GDM1 (cell line): Measurements from ENCODE around the gene MPV17L2.
A peak's percentile ranks its signal among the peaks of the same experiment; 100 is the strongest.
"Not testable (repeated sequence)": the region's sequence is repeated elsewhere in the genome, so short reads cannot be mapped to it uniquely, and the experiment has no call there.

ENCODE experiments used
- DNase-seq: peaks from one replicate; lab custom pipeline; 2025; lab: John Stamatoyannopoulos, UW

MPV17L2 gene

DNA sequence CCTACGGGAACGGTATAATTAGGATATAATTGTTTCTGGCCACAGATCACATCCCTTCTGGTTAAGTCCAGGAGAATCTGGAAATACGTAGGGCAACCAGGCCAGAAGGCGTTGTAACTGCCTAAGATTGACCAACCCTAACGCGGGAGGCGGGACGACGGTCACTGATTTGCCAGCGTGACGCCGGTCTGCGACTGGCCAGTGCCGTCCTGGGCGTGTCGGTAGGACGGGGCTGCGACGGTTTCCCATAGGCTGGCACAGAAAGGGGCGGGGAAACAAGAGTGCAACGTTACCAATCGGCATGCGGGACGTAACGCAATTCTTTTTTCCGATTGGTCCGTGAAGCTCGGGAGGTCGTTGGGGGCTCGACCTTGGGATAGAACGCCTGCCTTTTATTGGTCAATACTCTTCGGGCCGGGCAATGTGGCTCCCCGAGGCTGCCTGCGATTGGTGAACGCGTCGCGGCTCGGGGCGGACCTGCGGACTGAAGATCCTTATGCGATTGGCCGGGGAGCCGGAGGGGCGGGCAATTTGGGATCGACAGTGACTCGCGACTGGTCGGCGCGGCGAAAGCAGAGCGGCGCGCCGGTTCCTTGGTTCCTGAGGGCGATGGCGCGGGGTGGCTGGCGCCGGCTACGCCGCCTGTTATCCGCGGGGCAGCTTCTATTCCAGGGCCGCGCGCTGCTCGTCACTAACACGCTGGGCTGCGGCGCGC is at the start of gene MPV17L2:
TSS of gene MPV17L2 (plus strand) at position 546 of the 715 bp plus-strand sequence. CDS start at position 610, 64 bp downstream.
- DNase-seq = peak; percentile 100

DNA sequence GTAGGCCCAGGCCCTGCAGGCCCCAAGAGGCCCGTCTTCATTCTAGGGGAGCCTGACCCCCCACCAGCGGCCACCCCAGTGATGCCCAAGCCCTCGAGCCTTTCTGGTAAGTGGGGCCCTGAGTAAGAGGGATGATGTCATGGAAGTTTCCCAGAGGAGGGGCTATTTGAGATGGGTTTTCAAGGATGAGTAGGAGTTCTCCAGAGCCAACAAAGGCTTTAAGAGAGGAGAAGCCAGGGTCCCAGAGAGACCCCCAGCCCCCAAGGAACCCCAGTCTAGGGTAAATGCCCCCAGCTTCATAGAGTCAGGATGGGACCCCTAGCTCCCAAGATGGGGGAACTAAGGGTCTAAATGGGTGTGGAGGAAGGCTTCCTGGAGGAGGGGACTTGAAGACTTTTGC is 49.1 kb upstream of the MPV17L2 start:
- no peak for DNase-seq

DNA sequence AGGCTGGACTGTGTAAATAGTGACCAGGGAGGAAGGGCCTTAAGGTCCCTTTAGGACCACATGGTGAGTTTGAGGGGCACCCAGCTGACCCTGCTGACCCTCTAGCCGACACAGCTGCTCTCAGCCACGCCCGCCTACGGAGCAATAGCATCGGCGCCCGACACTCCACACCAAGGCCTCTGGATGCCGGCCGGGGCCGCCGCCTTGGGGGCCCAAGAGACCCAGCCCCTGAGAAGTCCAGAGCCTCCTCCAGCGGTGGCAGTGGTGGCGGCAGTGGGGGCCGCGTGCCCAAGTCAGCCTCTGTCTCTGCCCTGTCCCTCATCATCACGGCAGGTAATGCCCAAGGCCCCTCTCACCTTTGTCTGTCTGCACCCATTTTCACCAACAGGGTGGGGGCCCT is 48.7 kb upstream of the MPV17L2 start:
- DNase-seq = no peak

DNA sequence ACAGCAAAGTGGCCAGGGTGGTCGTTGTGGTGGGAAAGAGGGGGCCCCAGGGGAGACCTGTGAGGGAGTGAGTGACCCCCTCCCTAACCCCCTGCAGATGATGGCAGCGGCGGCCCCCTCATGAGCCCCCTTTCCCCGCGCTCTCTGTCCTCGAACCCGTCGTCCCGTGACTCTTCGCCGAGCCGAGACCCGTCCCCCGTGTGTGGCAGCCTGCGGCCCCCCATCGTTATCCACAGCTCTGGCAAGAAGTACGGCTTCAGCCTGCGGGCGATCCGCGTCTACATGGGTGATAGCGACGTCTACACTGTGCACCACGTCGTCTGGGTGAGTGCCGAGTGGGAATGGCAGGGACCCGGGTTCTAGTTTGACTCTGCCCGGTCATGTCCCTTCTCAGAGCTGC is 48.1 kb upstream of the MPV17L2 start:
- DNase-seq = no peak

DNA sequence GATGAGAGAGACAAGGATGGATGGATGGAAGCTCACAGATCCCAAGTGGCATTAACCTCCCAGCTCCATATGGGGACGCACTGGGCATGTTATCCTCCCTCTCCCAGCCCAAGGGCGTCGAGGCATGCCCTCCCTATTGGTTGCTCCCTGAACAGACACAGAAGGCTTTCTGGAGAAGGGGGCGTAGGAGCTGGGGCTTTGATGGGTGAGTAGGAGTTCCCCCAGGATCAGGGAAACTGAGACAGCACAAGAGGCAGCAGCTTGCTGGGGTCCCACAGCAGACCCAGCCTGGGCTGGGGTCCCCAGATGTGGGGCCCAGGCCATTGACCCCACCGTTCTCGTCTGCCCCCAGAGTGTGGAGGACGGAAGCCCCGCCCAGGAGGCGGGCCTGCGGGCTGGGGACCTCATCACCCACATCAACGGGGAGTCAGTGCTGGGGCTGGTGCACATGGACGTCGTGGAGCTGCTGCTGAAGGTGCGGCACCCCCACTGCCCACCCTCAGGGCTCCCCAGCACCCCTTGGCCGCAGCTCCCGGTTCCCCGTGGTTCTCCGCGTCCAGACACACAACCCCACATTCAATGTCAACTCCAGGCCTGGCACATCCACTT is 47.5 kb upstream of the MPV17L2 start:
- DNase-seq = no peak

DNA sequence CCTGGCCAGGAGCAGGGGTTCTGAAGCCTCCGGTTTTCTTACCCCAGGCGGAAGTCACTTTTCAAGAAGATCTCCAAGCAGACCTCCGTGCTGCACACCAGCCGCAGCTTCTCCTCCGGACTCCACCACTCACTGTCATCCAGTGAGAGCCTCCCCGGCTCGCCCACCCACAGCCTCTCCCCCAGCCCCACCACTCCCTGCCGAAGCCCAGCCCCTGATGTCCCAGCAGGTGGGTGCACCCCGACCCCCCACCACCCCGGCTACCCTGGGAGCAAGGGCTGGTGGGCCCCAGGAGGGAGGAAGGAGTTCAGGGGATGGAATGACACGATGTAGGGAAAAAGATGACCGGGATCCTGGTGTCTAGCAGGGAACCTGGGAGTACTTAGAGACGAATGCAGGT is 45.6 kb upstream of the MPV17L2 start:
- DNase-seq = no peak

DNA sequence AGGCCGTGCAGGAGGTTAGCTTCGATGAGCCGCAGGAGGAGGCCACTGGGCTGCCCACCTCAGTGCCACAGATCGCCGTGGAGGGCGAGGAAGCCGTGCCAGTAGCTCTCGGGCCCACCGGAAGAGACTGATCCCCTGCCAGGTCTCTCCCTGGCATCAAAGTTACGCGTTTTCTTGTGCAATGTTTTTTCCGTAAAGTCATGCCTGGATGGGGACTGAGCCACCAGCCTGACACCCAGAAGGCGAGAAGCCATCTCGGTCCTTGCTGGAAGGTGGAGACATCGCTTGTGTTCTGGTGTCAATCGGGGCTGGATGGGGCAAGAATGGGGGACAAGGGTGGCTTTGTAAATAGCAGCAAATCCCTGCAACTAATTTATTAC is 43.4 kb upstream of the MPV17L2 start:
- DNase-seq = no peak

DNA sequence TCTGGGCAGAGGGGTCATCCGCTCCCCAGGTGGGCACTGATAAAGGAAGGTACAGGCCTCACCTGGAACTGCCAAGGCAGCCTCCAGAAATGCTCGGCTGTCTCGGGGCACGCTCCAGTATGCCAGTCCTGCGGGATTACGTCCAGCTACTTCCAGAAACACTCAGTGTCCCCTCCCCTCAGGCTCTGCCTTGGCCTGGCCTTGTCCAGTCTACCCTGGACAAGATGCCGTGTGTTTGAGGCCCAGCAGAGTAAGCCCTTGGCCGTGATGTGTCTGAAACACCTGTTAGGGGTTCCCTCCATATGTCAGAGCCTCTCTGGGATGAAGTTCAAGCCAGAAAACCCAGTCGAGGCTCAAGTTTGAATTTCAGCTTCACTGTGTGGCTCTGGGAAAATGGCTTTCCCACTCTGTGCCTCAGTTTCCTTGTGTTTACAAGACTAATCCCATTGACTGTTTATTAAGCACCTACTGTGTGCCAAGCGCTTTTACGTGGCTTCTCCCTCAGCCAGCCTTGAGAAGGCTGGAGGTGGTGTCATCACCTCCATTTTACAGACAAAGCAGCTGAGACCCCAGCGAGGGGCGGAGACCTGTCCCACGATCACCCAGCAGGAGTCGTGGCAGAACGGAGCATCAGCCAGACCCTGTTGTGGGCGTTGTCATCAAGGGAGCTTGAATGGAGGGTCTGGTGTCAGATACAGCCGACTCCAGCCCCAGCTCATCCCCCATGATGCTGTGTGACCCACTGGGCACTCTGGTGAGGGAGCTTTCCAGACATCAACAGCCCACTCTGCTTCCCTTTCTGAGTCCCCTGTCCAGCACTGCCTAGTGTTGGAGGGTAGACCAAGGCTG is 42.0 kb upstream of the MPV17L2 start:
- no peak for DNase-seq

DNA sequence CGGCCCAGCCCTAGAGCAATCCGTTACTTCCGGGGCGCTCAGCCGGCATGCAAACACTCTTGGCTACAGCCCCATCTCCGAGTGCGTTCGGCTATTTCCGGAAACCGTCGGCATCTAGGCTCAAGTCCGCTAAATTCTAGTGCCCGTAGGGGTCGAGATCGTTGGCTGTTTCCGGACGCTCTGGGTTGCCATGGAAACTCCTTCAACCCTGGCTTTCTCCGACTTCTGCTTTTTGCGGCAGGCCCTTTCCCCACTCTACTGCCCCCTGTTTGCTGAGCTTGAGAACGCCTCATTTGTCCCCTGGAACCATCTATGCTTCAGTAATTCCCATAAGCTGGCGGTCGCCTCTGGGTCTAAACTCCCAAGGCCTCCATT is 40.6 kb upstream of the MPV17L2 start:
- peak; percentile 96 for DNase-seq

DNA sequence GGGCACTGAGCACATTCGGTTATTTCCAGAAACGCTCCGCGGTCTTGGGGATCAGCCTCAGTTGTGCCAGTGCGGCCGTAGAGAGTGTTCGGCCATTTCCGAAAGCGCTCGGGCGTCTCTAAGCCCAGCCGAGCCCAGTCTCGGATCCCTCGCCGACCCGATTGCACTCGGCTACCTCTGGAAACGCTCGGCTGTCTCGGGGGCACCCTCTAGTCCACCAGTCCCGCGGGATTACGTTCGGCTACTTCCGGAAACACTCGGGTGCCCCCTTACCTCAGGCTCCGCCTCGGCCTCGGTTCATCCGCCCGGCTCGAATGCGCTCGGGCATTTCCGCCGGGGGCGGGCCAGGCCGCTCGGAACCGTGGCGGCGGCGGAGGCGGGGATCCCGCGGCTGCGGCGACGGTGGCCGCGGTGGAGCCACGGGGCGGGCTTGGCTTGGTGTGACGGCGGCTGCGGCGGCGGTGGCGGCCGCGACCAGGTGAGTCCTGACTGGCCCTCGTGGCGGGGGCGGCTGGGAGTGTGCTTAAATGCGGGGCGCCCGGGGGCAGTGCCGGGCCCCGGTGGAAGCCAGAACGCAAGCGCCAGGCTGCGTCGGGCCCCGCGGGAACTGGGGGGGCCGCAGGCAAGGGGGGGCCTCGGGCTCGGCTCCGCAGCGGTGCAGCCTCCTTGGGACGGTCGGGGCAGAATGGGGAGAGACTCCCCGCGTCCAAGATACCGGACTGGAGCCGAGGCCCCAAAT is 40.0 kb upstream of the MPV17L2 start, which contains the start of gene PIK3R2:
TSS of gene PIK3R2 (plus strand) at position 347 of the 739 bp plus-strand sequence. CDS start 2,717 bp downstream, outside the sequence.
- DNase-seq = peak; percentile 97

DNA sequence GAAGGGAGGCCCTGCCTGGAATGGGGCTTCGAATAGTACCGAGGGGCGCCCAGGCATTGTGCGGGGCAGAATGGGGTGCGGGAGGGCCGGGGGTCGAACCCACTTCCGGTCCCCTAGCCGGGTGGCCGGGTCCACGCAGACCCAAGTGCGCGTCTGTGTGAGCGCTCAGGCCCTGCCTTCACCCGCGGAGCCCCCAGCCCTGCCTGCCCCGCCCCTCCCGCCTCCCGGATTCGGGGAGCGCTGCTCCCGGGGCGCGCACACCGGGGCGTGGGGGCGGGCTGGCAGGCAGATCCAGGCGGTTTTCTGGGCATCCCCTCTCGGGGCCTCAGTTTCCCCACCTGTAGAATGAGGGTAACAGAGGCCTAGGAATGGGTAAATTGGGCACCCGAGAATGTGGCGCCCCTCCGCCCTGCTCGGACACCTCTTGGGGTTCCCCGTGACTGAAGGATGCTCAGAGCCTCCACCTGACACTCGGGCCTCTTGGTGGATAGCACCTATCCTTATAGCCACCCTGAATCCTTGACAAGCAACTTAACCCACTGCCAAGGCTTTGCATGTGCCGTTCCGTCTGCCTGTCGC is 39.4 kb upstream of the MPV17L2 start:
- no peak for DNase-seq

DNA sequence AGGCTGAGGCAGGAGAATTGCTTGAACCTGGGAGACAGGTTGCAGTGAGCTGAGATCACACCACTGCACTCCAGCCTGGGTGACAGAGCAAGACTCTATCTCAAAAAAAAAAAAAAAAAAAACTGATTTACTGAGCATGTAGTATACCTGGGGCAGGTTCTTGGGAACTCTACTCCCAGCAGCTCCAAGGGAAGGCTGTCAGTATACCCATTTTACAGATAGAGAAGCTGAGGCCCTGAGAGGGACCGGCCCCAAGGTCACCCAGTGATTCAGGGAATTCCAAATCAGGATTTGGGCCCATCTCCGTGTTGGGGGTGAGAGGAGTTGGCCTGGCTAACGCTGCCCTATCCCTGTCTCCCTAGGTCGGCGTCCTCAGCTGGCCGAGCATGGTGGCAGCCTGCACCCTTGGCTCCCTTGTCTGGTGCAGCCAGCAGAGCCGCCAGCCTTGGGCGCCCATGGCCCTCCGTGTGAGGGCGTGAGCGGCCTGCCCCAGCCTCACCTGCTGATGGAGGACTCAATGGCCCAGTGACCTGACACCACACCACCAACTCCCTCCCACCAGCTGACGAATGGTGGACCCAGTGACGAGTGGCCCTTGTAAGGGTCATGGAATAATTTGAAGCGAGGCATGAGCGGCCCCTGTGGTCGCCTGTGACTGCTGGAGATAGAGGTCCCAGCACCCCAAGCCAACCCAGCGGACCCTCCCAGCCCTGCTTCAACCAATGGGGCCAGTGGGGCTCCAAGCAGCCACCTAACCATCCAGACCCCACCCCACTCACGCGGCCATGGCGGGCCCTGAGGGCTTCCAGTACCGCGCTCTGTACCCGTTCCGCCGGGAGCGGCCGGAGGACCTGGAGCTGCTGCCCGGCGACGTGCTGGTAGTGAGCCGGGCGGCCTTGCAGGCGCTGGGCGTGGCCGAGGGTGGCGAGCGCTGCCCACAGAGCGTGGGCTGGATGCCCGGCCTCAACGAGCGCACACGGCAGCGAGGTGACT is 37.6 kb upstream of the MPV17L2 start:
- no peak for DNase-seq

DNA sequence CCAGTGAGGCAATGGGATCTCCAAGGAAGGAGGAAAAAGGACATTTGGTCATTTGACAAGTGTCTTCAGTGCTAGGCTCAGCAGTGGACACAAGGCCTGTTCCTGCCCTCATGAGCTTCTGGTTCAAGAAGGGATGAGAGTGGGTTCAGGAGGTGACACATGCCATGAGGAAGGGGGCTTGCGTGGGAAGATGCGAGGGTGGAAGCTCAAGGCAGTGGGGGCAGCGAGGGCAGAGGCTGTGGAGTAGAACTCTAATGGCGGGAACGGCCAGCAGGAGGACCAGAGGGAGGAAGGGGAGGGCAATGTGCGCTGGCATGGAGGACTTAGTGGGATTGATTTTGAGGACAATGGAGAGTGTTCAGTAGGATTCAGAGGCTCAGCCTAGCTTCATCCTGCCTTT is 36.8 kb upstream of the MPV17L2 start:
- no peak for DNase-seq

DNA sequence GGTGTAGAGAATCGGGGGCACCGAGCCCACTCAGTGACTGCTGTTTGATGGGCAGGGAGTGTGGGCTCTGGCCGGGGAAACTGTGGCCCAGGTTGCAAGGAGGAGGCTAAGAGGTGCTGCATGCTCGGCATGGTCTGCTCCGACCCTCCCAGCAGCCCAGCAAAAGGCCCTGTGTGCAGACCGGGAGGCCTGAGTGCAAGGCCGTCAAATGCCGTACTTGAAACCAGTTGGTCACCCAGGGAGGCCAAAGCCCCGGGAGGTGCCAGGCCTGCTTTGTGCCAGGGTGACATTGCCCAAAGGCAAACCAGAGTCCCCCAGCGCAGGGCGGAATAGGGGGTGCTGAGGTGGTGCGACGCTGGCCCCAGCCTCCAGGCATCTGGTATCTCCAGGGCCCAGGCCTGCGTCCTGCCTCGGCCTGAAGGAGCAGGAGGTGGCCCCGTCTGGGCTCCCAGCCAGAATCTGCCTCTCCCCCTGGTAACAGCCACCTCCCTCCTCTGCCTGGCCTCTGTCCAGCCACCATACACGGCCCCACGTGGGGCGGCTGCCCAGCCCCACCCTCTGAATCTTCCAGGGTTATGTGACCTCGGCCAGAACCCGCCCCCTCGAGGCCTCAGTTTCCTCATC is 36.1 kb upstream of the MPV17L2 start:
- no peak for DNase-seq

DNA sequence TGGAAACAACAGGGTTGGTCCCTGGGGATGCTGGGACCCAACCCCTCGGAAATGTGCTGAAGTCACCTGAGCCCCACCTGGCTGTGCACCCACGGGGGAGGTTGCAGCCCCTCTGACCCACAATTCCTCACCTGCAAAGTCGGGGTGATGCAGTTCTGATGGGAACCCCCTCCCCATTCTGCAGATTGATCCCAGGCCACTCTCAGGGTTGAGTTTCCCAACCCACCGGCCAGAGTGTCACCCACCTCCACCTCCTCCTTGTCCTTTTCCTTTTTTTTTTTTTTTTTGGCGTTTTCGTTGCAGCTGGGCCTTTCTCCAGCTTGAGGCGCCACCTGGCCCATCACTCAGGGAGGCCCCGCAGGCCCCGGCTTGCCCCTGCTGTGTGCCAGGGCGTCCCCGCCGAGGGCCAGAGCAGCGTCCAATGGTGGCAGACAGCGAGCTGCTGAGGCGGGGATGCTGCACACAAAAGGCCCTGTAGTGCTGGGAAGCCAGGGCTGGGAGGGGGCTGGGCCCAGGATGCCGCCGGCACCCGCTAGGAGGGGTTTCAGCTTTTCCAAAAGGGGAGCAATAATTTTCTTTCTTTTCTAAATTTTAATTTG is 35.5 kb upstream of the MPV17L2 start:
- no peak for DNase-seq

DNA sequence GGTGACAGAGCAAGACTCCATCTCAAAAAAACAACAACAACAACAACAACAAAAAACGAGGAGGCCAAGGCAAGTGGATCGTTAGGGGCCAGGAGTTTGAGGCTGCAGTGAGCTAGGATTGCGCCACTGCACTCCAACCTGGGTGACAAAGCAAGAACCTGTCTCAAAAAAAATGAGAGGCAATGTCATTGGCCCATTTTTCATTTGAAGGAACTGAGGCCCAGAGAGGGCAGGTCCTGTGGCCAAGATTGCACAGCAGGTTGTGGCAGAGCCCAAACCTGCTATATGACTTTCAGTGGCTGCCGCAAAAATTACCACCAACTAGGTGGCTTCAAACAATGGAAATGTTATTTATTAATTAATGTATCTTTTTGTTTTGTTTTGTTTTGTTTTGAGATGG is 34.6 kb upstream of the MPV17L2 start:
- no peak for DNase-seq

DNA sequence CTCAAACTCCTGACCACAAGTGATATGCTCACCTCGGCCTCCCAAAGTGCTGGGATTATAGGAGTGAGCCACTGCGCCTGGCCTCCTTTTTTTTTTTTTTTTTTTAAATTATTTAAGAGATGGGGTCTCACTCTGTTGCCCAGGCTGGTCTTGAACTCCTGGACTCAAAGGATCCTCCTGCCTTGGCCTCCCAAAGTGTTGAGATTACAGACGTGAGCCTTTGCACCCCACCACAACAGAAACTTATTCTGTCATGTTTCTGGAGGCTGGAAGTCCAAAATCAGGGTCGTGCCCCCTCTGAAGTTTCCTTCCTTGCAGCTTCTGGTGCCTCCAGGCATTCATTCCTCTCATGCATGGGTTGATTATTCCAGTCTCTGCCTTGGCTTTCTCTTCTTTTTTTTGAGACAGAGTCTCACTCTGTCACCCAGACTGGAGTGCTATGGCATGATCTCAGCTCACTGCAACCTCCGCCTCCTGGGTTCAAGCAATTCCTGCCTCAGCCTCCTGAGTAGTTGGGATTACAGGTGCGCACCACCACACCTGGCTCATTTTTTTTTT is 33.9 kb upstream of the MPV17L2 start:
- not testable (repeated sequence) for DNase-seq

DNA sequence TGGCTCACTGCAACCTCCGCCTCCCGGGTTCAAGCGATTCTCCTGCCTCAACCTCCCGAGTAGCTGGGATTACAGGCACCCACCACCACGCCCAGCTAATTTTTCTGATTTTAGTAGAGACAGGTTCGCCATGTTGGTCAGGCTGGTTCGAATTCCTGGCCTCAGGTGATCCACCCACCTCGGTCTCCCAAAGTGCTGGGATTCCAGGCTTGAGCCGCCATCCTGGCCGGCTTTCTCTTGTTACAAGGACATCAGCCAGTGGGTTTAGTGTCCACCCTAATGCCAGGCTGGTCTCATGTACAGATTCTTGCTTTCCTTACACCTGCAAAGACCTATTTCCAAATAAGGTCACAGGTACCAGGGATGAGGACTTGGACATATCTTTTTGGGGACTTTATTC is 33.2 kb upstream of the MPV17L2 start:
- no peak for DNase-seq

DNA sequence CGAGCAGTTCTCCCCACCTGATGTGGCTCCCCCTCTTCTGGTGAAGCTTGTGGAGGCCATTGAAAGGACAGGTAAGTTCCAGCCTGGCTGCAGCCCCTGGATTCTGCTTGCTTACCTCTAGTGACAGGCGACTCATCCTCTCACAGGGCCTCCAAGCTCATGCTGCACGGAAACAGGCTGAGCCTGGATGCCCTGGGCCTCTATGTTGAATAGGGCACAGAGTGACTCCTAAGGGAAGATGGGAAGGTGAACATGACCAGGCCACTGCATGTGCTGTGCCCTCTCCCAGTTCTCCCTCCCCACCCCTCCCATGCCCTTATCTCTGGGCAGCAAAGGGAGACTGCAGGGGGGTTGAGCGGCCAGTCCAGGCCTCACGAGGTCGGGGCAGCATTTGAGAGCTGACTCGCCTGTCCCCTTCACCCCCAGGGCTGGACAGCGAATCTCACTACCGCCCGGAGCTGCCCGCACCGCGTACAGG is 32.5 kb upstream of the MPV17L2 start:
- DNase-seq = no peak
